HL-60 (cell line): ENCODE results near the gene PPM1H.

ENCODE experiments used
- GABPA ChIP-seq: IDR thresholded peaks from 2 replicates; pipeline ENCODE4 v1.6.1; 2012; ENCODE audit warnings: low read depth
- POLR2AphosphoS5 ChIP-seq: IDR thresholded peaks from 2 replicates; pipeline ENCODE4 v1.6.1; 2012; ENCODE audit warnings: low read depth
- SPI1 ChIP-seq: IDR thresholded peaks from 2 replicates; pipeline ENCODE4 v1.6.1; 2012; ENCODE audit warnings: low read depth, mild to moderate bottlenecking, borderline replicate concordance
- TF ChIP-seq, protein P1 (sequence below): IDR thresholded peaks from one replicate; pipeline ENCODE4 v1.5.1; 2011; ENCODE audit warnings: low read length, control low read depth, inconsistent platforms; ENCODE audit not compliant: insufficient read depth
- TF ChIP-seq, protein P2 (sequence below): IDR thresholded peaks from 2 replicates; pipeline ENCODE4 v1.6.1; 2012; ENCODE audit warnings: low read depth; ENCODE audit not compliant: insufficient replicate concordance

DNA sequence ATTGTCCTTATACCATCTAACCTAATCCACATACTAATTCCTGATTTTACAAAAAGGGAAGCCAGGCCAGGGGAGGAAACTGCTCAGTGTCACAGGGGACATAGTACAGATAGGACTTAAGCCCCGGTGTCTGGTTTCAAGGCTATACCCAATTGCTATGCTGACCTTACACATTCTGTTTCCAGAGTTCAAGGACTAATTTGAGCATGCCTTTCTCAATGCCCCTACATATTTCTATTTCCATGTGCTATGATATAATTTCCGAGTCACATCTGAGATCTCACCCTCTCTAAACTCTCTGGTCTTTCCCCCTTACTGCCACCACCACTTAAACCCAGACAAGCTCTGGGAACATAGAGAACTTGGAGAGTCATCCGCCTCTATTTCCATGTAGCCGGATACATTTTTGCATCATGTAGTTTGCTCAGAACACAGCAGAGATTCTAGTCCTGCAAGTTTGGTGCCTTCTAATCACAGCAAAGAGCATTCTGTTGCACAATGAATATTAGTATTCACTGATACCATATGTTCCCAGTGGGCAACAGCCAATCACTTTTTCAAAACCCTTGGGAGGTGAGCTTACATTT lies 34.2 kb downstream of the PPM1H start:
- TF ChIP-seq, protein P1, sequence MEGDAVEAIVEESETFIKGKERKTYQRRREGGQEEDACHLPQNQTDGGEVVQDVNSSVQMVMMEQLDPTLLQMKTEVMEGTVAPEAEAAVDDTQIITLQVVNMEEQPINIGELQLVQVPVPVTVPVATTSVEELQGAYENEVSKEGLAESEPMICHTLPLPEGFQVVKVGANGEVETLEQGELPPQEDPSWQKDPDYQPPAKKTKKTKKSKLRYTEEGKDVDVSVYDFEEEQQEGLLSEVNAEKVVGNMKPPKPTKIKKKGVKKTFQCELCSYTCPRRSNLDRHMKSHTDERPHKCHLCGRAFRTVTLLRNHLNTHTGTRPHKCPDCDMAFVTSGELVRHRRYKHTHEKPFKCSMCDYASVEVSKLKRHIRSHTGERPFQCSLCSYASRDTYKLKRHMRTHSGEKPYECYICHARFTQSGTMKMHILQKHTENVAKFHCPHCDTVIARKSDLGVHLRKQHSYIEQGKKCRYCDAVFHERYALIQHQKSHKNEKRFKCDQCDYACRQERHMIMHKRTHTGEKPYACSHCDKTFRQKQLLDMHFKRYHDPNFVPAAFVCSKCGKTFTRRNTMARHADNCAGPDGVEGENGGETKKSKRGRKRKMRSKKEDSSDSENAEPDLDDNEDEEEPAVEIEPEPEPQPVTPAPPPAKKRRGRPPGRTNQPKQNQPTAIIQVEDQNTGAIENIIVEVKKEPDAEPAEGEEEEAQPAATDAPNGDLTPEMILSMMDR: no peak
- TF ChIP-seq, protein P2, sequence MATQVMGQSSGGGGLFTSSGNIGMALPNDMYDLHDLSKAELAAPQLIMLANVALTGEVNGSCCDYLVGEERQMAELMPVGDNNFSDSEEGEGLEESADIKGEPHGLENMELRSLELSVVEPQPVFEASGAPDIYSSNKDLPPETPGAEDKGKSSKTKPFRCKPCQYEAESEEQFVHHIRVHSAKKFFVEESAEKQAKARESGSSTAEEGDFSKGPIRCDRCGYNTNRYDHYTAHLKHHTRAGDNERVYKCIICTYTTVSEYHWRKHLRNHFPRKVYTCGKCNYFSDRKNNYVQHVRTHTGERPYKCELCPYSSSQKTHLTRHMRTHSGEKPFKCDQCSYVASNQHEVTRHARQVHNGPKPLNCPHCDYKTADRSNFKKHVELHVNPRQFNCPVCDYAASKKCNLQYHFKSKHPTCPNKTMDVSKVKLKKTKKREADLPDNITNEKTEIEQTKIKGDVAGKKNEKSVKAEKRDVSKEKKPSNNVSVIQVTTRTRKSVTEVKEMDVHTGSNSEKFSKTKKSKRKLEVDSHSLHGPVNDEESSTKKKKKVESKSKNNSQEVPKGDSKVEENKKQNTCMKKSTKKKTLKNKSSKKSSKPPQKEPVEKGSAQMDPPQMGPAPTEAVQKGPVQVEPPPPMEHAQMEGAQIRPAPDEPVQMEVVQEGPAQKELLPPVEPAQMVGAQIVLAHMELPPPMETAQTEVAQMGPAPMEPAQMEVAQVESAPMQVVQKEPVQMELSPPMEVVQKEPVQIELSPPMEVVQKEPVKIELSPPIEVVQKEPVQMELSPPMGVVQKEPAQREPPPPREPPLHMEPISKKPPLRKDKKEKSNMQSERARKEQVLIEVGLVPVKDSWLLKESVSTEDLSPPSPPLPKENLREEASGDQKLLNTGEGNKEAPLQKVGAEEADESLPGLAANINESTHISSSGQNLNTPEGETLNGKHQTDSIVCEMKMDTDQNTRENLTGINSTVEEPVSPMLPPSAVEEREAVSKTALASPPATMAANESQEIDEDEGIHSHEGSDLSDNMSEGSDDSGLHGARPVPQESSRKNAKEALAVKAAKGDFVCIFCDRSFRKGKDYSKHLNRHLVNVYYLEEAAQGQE: no peak
- TF ChIP-seq POLR2AphosphoS5 (no peak), GABPA (no peak), SPI1 (peak; percentile 33; the same call in 1 of the 2 replicates)
